KMS-11 (cell line): ENCODE measurements around the gene RPL32.
"Not testable (repeated sequence)": the region's sequence is repeated elsewhere in the genome, so short reads cannot be mapped to it uniquely, and the experiment has no call there.

Source experiments
- H2AFZ ChIP-seq: fragments of 200-600 bp; sonication (generic); 2 replicates; pipeline ENCODE4 v1.6.1; 2016; ENCODE audit warnings: antibody characterized with exemption, mixed run types, low read depth
- H3K27ac ChIP-seq: fragments of 200-600 bp; sonication (generic); 2 replicates; pipeline ENCODE4 v1.6.1; 2016; ENCODE audit warnings: mild to moderate bottlenecking, mixed run types
- H3K27me3 ChIP-seq: fragments of 200-600 bp; sonication (generic); 2 replicates; pipeline ENCODE4 v1.6.1; 2017; ENCODE audit warnings: mild to moderate bottlenecking, low read depth, mixed run types, moderate library complexity; ENCODE audit not compliant: insufficient read depth
- H3K36me3 ChIP-seq: fragments of 200-600 bp; sonication (generic); 2 replicates; pipeline ENCODE4 v1.6.1; 2017; ENCODE audit warnings: mild to moderate bottlenecking, mixed run types; ENCODE audit not compliant: insufficient read depth
- H3K4me1 ChIP-seq: fragments of 200-600 bp; sonication (generic); 2 replicates; pipeline ENCODE4 v1.6.1; 2016; ENCODE audit warnings: mild to moderate bottlenecking, low read depth, mixed run types; ENCODE audit not compliant: poor library complexity, severe bottlenecking
- H3K4me2 ChIP-seq: fragments of 200-600 bp; sonication (generic); 2 replicates; pipeline ENCODE4 v1.7.0; 2016; ENCODE audit warnings: mild to moderate bottlenecking, mixed run types
- H3K4me3 ChIP-seq: fragments of 200-600 bp; sonication (generic); IDR thresholded peaks from 2 replicates; pipeline ENCODE4 v1.6.1; 2017; ENCODE audit warnings: low read depth, low read length, mixed read lengths; ENCODE audit not compliant: insufficient read depth
- H3K79me2 ChIP-seq: fragments of 200-600 bp; sonication (generic); 2 replicates; pipeline ENCODE4 v1.6.1; 2016; ENCODE audit warnings: low read depth, mixed run types; ENCODE audit not compliant: insufficient read depth
- H3K9ac ChIP-seq: fragments of 200-600 bp; sonication (generic); 2 replicates; pipeline ENCODE4 v1.6.1; 2016; ENCODE audit warnings: mild to moderate bottlenecking, mixed run types
- H4K20me1 ChIP-seq: fragments of 200-600 bp; sonication (generic); 2 replicates; pipeline ENCODE4 v1.6.1; 2016; ENCODE audit warnings: mild to moderate bottlenecking, mixed run types; ENCODE audit not compliant: insufficient read depth
- TF ChIP-seq, protein P1 (sequence below): fragments of 200-600 bp; sonication (generic); conservative IDR thresholded peaks from 2 replicates; pipeline ENCODE4 v1.6.1; 2017; ENCODE audit warnings: low read depth, mild to moderate bottlenecking, antibody characterized with exemption, low read length, moderate library complexity, mixed read lengths

The RPL32 gene

DNA sequence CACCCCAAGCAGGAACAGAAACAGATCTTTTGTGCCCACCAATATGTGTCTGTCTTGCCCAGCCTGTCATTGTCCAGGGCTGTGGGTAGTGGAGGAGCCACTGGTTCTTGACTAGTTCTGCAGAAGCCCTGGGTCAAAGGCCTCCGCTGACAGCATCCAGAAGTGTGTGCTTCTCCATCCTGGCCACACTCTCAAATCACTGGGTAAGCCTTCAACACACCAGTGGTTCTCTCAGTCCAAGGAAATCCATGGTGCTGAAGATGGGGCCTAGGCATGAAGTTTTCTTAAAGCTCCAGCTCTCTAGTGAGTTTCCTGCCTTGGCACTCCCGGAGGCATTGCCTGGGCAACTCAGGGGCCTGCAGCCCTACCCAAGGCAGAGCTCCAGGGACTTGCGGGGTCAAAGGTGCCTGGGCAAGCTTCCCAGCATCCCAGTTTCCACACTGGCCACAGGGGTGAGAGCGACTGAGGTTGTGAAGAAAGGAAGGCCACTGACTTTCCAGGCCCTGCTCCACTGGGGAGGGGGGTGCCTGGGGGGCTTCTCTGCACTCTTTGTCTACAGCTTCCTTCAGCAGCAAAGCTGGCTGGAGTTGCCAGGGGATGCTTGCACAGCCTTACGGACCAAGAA is 37.9 kb upstream of the RPL32 start:
- H3K79me2 ChIP-seq, result no peaks in the 10 kb centered on the region
- no peaks in the 10 kb centered on the region; the same call in 1 of the 2 replicates for H3K27me3 ChIP-seq
- H3K9ac ChIP-seq, result no peak overlapping the region
- H3K4me3 ChIP-seq, result no peak overlapping the region
- H2AFZ ChIP-seq, result no peak overlapping the region
- no peak overlapping the region for H3K27ac ChIP-seq
- H4K20me1 ChIP-seq, result no peaks in the 10 kb centered on the region
- no peaks in the 10 kb centered on the region for H3K4me1 ChIP-seq
- no peak overlapping the region for H3K4me2 ChIP-seq
- TF ChIP-seq, protein P1, sequence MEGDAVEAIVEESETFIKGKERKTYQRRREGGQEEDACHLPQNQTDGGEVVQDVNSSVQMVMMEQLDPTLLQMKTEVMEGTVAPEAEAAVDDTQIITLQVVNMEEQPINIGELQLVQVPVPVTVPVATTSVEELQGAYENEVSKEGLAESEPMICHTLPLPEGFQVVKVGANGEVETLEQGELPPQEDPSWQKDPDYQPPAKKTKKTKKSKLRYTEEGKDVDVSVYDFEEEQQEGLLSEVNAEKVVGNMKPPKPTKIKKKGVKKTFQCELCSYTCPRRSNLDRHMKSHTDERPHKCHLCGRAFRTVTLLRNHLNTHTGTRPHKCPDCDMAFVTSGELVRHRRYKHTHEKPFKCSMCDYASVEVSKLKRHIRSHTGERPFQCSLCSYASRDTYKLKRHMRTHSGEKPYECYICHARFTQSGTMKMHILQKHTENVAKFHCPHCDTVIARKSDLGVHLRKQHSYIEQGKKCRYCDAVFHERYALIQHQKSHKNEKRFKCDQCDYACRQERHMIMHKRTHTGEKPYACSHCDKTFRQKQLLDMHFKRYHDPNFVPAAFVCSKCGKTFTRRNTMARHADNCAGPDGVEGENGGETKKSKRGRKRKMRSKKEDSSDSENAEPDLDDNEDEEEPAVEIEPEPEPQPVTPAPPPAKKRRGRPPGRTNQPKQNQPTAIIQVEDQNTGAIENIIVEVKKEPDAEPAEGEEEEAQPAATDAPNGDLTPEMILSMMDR, result no peak
- H3K36me3 ChIP-seq, result no peaks in the 10 kb centered on the region

DNA sequence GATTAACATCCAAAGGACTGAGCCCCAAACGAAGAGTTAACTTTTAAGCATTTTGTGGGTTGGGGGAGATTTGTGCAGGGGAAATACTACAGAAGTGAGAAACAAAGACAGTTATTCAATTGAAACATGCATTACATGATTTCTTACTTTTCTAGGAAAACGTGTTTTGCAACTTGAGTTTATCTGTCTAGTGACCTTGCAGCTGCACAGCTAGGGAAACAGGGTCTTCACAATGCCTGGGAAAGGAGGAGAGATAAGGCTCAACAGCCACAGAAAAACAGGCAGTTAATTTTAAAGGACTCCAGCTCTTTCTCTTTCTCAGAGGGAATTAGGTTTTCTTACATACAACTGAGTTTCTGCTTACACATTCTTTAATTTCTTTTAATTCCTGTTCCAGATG is 37.4 kb upstream of the RPL32 start:
- not testable (repeated sequence) for H3K36me3 ChIP-seq, H3K27ac ChIP-seq, H3K4me2 ChIP-seq

DNA sequence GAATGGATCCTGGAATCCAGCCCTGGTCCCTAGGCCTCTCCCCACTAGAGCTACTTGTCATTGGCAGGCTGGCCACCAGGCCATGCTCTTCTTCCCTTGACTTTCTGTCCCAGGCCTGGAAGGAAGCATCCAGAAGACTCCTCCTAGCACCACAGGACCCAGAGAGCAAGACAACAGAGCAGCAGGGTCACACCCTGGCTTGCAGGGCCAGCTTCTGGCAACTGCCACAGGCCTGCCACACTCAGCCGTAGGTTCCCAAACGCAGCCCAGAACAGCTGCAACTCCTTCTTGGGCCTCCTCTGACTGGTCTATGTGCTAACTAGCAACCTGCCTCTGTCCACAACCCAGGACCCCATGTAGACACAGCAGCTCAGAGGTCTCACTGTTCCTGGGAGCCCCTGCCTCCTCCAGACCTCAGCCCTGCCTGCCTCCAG is 36.8 kb upstream of the RPL32 start:
- H3K4me1 ChIP-seq, result no peaks in the 10 kb centered on the region
- H3K27me3 ChIP-seq, result no peaks in the 10 kb centered on the region
- TF ChIP-seq, protein P1, result no peak
- H3K36me3 ChIP-seq, result no peaks in the 10 kb centered on the region
- no peak overlapping the region for H2AFZ ChIP-seq
- H3K4me2 ChIP-seq, result no peak overlapping the region
- H3K4me3 ChIP-seq, result no peak overlapping the region
- H3K9ac ChIP-seq, result no peak overlapping the region
- no peaks in the 10 kb centered on the region for H4K20me1 ChIP-seq
- H3K27ac ChIP-seq, result no peak overlapping the region
- no peaks in the 10 kb centered on the region for H3K79me2 ChIP-seq

More for the DNA sequence above, 37.4 kb upstream of the RPL32 start:
- H3K27me3 ChIP-seq, H2AFZ ChIP-seq, H3K4me1 ChIP-seq, H3K4me3 ChIP-seq, H4K20me1 ChIP-seq, H3K79me2 ChIP-seq, H3K9ac ChIP-seq: not testable (repeated sequence)

DNA sequence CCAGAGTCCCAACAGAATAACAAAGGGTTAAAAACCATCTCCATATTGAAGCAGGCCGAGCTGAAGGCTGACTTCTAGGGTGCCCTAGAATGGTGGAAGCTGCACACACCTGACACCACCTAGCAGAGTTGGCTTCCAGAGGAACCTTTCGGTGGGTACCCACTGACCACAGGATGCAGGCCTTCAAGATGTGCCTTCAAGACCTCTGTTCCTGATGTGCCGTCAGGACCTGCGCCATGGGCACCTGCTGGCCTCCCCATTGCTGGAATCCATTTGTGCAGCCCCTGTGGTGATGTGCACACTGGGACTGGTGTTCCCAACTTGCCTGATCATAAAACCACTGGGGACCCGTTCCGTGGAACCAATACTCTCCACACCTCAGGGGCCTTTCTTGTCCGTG is 35.7 kb upstream of the RPL32 start:
- no peak overlapping the region for H3K27ac ChIP-seq
- no peak overlapping the region for H3K9ac ChIP-seq
- H4K20me1 ChIP-seq, result no peaks in the 10 kb centered on the region
- H3K36me3 ChIP-seq, result no peaks in the 10 kb centered on the region
- H3K4me3 ChIP-seq, result no peak overlapping the region
- H3K27me3 ChIP-seq, result no peaks in the 10 kb centered on the region
- no peak overlapping the region for H3K4me2 ChIP-seq
- no peak overlapping the region for H2AFZ ChIP-seq
- TF ChIP-seq, protein P1, result no peak
- no peaks in the 10 kb centered on the region for H3K79me2 ChIP-seq
- no peaks in the 10 kb centered on the region for H3K4me1 ChIP-seq
